GM19328 (cell line): ENCODE data around the gene DAPK1.

Experiments
- ATAC-seq: cut with Tn5 transposase; IDR thresholded peaks from one replicate; pipeline ENCODE4 v1.9.1; 2021; ENCODE audit warnings: mild to moderate bottlenecking, moderate library complexity; ENCODE audit not compliant: unreplicated experiment

The DAPK1 gene

DNA sequence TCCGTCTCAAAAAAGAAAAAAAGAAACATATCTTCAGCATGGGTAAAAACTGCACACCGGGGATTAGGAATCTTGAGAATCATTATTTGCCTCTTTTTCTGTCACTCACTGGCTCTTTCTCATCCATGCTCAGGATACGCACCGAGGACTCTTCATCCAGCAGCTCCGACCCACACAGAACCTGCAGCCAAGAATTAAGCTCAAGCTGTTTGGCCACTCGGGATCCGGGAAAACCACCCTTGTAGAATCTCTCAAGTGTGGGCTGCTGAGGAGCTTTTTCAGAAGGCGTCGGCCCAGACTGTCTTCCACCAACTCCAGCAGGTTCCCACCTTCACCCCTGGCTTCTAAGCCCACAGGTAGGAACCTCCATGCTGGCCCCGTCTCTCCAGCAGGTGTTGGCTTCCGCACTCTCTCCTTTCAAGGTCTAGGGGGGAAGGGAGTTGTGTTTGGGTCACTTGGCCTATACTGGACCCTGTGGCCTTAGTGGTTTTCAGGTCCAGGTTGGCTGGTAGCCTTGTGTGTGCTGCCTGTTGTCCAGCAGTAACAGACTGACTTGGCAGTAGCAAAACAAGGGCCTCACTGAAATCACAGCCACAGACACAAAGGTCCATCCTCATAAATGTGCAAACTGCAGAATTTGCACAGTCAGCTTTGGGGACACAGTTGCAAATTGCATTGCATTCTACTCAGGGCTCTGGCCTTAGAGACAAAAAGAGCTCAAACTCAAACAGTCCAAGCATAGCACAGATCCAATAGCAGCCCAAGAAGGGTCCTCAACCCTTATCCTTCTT lies 183.8 kb downstream of the DAPK1 start:
- no peak for ATAC-seq

DNA sequence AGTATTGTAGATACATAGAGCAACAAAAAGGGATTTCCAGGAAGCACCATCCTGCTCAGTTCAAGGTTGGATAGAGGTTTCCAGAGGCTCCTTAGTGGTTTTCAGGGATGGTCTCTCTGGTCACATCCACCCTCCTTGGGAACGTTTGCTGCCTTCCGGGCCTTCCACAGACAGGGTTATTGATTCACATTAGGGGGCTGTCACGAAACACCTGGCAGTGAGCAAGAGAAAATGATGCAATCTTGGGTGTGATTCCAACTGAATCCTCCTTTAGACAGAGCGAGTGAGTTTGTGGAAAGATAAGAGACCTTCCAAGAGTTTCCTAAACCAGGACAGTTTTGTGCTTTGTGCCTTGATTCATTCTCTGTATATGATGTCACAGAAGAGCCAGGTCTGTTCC lies 184.4 kb downstream of the DAPK1 start:
- no peak for ATAC-seq

DNA sequence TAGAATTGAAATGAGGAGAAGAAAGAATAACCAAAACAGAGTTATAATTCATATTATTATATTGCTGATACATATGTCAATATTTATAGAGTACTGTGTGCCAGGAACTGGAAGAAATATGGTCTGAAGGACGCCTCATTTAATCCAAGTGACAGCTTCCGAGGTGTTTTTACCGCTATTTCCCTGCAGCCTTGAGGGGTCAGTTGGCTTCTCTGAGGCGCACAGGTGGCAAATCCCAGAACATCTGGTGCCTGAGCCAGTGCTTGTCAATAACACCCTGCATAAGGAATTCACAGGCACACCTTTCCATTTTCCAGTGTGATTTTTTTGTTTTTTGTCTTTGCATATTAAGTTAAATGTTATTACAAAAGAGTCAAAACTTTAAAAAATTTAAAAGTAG lies 185.0 kb downstream of the DAPK1 start:
- ATAC-seq, result no peak

DNA sequence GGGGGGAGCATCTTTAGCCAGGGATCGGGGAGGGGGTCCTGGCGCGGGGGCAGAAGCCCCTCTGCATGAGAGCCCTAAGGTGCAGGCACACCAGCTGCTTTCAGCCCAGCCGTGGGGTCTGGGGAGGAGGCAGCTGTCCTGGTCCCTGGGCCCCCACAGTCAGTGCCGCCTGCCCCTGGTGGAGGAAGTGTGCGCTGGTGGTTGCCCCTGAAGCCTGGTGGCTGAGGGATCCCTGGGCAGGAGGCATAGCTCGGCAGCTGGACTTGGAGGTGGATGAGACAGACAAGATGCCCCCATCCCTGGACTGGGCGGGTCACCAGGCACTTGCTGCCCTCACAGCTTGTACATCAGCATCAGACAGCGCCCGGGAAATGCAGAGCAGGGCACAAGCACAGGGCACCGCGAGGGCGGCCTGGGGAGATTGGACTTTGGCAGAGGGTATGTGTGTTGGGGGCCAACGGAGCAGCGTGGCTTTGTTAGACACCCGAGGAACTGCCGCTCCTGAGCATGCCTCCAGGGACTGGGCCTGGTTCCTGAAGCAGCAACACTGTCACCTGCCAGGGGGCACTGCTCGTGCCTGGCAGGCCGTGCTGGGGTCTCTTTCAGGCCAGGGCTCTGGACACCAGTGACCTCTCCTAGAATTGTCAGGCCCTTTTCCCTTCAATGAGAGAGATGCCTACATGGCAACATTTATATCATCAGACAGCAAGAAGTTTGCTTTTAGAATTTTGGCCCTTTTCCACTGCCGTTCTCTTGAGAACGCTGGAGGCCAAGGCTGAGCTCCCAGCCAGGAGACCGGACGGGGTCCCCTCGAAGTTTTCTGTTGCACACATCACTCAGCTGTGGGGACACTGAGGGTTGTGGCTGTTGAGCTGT lies 186.3 kb downstream of the DAPK1 start:
- ATAC-seq, result no peak

DNA sequence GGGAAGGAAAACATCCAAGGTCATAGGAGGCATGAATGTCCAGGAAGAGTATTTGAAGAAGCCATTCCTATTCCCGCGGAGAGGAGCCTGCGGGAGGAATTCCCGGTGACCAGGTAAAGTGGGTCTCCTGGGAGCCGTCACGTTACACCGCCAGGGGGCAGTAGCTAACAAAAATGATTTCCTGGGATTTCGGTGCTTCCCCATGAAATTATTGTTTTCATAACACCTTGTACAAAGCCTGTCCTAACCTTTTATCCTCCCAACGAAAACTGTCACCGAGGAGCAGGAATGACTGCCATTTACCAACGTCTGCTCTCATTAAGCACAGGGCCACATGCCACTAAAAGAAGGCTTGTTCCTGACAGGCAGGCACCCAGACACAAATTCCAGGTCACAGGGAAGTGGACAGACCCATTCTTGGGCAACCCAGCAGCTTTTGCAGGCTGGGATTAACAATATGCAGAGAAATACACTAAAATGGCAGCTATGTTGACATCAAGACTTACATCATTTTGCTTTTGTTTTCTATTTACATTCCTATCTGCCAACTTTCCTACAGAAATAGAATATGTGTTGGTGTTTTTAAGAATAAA lies 187.1 kb downstream of the DAPK1 start:
- ATAC-seq, result no peak

DNA sequence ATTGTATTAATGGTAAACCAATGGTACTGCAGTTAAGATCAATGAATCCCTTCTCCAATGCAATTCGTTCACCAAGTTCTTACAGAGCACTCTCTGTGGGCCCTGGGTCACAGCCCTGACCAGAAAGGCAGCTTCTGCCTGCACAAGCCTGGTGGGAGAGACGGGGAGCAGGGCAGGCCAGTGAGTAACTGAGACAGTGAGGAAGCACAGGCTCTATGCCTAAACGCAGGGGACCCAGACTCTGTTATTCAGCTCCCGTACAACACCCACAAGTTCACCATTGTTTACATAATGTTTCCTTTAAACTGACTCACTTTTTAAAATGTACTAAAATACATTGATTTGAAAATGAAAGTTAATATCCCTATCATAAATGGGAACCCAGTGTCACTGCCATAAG lies 187.8 kb downstream of the DAPK1 start:
- ATAC-seq, result no peak

DNA sequence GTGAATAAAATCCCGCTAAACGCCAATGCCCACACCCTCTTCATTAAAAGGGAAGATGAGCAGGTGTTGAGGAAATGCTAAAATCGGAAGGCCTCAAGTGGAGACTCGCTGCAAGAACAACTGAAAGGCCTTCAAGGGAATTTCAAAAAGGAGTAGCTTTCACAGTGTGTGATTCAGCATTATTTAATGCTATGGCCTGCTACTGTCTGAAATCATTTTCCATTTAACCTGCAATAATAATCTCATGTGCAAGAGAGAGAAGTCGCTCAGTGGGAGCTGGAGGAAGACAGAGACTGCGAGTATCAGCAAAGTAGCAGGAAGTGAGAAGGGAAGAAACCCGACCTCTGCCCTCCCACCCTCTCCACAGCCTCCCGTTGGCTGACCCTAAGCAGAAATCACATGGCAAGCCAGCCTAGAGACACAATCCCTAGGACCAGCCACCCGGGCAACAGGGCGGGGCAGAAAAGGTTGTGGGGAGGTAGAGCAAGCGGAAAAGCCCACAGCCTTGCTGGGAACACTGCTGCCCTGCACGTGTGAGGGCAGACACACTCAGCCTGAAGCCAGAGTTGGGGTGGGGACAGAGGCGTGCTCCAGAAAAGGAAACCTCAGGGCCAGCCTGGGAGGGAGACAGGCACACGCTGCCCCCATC lies 188.3 kb downstream of the DAPK1 start:
- ATAC-seq, result no peak

DNA sequence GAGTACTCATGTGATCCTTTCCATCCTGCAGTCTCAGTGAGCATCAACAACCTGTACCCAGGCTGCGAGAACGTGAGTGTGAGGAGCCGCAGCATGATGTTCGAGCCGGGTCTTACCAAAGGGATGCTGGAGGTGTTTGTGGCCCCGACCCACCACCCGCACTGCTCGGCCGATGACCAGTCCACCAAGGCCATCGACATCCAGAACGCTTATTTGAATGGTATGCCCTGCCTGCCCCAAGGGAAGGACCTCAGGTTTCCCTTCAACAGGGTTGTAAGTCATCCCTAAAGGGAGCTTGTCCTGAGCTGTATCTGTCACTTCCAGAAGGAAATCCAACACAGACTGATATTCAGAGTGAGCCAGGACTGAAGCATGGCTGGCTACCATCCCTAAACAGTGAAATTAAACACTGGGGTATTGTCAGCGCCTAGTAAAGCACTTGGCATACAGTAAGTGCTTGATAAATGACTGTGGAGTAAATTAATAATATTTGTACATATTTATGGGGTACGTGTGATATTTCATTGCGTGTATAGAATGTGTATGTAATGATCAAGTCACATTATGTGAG lies 188.9 kb downstream of the DAPK1 start:
- ATAC-seq, result no peak

DNA sequence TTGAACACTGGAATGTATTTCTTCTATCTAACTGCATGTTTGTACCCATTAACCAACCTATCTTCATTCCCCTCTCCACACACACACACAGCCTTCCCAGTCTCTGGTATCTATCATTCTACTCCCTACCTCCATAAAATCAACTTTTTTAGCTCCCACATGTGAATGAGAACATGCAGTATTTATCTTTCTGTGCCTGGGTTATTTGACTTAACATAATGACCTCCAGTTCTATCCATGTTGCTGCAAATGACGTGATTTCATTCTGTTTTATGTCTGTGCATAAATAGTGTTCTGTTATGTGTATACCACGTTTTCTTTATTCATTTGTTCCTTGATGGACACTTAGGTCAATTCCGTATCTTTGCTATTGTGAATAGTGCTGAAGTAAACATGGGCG lies 189.5 kb downstream of the DAPK1 start:
- ATAC-seq, result no peak

DNA sequence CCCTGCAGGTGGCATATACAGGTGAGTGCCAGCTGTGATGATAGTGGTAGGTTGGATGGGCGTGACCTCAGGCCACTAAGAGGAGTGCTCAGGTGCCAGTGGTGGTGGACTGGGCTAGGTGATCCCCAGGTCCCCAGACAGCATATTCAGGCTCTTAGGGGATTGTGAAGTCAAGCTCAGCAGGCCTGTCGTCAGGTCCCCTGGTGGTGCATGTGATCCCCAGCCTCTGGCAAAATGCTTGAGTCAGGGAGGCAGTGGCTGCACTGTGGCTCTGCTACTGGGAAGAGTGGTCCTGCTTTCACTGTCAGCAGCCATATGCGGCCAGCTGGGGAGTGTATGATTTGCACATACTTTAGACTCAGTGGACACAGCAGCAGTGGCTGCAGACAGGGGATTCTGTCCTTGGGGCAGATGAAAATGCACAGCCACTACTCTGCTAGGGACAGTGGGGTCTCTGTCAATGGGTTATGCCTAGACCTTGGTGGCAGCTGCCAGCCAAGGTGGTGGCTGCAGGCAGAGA lies 196.6 kb downstream of the DAPK1 start:
- no peak for ATAC-seq

DNA sequence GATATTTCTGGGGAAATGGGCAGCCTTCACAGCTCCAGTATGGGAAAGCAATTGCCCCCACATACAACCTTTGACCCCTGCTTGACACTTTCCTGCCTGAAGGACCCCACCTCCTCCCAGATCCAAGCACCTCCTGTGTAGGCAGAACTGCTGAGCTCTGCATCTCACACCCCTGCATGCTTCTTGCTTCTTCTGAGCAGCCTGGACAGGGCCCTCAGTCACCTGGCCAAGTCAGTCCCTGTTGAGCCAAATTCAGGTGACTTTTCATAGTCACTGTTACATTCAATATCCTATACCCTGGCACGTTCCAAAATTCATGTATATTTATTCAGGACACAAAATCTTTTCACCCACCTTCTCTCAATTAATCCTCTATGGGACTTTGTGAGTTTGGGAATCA lies 197.9 kb downstream of the DAPK1 start:
- no peak for ATAC-seq

DNA sequence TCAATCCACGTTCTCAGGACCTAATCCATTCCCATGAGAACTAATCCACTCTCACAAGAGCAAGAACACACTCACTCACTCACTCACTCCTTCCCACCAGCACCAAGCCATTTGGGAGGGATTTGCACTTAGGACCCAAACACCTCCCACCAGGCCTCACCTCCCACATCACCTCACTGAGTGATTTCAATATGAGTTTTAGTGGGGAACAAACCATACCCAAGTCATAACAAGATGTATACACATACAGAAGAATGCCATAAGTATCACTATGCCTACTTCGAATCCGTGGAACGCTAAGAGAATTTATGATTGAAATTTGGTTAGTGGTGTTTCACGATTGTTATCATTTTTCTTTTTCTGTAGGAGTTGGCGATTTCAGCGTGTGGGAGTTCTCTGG lies 199.0 kb downstream of the DAPK1 start:
- no peak for ATAC-seq

DNA sequence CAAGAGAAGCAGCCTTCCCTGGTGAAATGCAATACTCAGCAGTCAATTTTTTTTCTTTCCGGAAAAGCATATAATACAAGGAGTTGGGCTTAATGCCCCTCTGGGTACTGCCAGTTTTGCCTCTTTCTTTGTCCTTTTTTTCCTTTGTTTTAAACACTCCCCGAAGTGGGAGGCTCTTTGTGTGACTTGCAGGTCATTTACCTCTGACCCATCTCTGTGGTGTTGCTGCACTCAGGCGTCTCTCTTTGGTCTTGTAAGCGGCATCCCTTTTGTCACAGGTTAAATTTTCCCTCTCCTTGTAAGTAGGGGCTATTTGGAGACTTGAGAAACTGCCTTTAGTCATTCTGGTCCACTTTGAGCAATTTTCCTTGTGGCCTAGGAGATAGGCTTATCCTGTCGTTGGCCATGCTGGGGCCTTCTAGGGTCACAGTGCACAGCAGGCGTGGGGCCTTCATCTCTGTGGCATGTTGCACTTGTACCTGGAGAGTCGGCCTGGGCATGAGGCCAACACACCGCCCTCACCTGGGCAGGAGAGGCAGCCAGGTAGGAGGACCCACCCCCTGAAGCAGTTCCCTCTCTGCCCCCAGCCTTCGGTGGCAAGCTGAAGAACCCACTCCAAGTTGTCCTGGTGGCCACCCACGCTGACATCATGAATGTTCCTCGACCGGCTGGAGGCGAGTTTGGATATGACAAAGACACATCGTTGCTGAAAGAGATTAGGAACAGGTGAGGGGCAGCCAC lies 200.6 kb downstream of the DAPK1 start:
- ATAC-seq, result no peak

DNA sequence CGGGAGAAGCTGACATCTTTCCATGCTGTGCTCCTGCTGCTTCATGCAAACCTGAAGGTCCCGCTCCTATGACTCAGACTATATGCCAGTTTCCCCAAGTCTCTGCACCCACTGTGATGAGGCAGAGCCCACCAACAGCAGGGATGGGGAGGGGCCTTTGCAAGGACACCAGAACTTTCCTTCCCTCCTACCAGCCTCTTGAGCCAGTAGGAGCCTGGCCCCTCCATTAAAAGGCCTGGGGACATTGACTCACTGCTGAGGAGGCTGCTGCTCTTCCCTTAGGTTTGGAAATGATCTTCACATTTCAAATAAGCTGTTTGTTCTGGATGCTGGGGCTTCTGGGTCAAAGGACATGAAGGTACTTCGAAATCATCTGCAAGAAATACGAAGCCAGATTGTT lies 202.2 kb downstream of the DAPK1 start:
- ATAC-seq, result no peak

DNA sequence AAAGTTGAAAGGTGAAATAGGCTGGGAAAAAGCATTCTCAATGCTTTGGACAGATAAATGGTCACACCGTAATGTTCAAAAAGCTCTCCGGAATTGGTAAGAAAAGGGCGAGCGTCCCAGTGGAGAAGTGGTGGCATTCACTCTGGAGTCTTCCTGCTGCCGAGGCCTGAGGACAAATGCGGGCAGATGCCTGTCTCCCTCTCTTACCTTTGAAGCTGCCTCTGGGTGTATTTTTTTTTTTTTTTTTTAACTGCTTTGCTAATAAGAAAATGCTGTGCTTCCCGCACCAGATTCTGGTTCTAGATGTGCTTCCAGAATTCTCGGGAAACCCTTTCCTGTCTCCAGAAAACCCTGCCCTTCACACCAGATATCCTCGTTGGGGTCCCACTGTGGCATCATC lies 203.8 kb downstream of the DAPK1 start:
- ATAC-seq, result no peak

DNA sequence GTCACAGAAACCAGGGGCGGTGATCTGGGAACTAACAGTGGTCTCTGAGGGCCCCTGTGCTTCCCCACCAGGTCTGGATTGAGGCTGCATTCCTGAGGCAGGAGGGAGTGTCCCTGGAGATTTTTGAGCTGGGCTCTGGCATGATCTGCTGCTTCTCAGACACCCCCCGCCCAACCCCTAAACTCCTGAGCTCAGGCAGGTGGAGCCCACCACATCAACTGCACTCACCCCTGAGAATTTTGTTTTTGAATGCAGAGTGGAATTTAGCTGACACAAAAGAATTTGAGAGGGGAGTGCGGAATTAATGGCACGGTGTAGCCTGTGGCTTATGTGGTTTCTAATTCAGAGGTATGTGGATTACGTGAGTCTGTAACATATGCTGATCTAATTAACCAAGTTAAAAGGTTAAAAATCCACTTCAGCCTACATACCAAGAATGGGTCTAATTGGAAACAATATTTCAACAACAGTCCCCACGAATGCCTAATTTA lies 204.3 kb downstream of the DAPK1 start:
- no peak for ATAC-seq

DNA sequence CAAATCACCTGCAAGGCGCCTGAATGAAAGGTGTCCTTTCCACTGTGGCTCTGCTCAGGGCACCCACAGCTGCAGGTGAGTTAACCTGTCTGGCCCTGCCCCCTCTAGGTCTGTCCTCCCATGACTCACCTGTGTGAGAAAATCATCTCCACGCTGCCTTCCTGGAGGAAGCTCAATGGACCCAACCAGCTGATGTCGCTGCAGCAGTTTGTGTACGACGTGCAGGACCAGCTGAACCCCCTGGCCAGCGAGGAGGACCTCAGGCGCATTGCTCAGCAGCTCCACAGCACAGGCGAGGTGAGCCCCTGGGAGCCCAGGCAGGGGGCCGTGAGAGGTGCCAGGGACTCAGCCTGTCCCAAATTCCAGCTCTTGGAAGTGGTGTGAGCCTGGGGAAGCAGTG lies 205.3 kb downstream of the DAPK1 start:
- no peak for ATAC-seq

DNA sequence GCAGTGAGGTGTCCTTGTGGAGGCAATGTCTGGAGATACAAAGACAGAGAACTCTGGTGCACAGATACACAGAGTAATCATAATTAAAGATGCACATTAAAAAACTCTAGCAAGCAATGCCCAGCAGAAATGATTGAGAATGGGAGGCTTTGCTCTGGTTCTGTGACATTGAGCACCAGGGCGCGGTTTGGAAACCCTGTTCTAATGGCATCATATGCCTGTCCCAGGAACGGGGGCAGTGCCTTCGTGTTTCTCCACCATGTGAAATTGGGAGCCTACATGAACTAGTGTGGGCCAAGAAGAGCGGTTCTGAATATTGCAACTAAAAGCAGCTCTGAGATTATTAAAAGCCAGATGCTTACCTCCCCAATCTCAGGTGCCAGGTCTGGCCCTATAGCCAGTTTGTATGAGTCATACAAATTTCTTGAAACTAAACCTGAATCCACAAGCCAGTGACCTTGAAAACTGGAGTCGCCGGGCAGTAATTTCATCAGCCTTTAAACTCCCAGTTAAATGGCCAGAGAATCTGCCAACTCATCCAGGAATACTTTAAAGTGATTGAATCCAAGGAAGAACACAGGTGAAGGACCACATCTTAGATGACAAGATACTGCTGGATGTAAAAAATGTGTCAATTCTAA lies 206.1 kb downstream of the DAPK1 start:
- no peak for ATAC-seq

DNA sequence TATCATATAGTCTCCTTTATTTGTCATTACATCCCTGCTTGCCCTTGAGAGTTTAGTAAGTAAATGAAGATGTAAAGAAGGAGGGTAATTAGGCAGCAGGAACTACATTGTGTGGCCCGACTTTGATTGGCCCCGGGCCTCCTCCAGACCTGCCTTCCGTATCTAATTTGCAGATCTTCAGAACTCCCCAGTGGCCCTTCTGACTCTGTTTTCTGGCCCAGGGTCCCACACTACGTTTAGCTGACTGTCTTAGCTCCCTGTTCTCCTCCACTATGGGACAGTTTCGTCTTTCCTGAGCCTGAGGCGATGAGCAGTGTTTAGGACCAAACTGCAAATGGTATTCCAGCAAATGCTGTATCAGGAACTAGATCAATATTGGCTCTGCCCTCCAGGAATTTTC lies 206.7 kb downstream of the DAPK1 start:
- no peak for ATAC-seq
